Central memory CD4-positive, alpha-beta T cell (primary cell): Measurements from ENCODE around the gene TBX5.

Experiments
- DNase-seq: peaks from one replicate; pipeline ENCODE4 v3.0.0; 2022

The TBX5 gene

DNA sequence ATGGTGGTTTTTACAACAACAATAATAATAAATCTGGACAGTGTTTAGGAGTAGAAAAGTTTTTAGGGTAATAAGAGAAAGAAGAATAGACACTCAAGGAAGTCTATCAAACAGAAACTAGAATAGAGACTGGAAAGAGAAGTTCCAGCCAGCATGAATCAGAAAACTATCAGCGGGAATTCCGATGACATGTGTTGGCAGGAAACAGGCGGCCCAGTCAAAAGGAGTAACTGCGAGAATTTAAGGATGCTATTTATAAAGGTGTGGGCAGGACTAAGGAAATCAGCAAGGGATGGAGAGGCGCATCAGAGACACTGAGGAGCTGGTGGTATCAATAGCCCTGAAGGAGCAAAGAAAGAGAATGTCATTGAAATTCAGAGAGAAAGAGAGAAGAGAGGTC lies 89.9 kb downstream of the TBX5 start:
- no peak for DNase-seq

DNA sequence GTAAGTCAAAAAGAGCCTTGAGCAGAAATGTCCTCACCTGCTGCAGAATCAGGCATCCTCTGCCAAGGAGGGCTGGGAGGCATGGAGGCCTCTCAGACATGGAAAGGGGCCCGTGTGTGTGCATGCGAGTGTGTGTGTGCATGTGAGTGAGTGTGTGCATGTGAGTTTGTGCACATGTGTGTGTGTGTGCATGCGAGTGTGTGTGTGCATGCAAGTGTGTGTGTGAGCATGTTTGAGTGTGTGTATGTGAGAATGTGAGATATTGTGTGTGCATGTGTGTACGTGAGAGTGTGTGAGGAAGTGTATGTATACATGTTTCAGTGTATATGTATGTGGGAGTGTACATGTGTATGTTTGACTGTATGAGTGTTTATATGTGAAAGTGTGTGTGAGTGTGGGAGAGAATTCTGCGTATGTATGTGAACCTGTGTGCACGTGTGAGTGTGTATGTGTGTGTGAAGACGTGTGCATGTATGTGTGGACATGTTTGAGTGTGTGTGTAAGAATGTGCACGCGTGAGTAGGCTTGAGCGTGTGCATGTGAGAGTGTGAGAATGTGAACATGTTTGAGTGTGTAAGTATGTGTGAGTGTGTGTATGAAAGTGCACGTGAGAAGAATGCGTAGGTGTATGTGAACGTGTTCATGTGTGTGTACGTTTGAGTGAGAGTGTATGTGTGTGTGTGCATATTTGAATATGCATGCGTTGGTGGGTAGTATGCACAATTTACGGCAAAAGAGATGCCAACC lies 90.8 kb downstream of the TBX5 start:
- no peak for DNase-seq

DNA sequence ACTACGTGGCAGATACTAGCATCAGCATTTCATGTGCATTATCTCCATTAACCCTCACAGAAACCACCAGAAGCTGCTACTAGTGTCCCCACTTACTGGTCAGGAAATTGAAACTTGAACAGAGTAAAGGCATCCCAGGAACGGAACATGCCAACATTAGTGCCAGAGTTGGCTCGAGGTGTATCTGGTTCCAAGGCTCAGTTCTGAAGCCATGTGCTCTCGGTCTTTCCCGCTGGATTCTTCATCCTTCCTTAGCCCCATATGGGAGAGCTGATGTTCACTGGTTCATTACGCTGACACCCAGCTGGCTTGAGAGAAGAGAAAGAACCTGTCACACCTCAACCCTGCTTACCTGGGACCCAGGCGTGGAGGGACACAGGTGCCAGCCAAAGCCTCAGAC lies 91.5 kb downstream of the TBX5 start:
- no peak for DNase-seq

DNA sequence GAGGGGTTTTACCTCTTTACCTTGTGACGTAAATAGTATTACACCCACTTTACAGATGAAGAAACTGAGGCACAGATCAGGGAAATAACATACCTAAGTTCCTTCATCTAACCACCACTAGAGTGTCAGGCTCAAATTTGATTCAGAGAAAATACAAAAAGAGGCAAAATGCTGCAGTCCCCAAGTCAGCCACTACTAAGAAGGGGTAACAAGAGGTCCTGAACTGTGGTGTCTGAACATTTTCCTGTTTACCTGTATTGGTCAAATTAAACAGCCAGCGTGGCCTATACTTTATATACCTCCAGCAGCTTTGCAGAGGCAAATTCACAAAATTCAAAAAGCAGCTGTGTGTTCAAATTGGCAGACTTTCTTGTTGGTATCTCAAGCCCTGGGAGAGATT lies 92.0 kb downstream of the TBX5 start:
- no peak for DNase-seq

DNA sequence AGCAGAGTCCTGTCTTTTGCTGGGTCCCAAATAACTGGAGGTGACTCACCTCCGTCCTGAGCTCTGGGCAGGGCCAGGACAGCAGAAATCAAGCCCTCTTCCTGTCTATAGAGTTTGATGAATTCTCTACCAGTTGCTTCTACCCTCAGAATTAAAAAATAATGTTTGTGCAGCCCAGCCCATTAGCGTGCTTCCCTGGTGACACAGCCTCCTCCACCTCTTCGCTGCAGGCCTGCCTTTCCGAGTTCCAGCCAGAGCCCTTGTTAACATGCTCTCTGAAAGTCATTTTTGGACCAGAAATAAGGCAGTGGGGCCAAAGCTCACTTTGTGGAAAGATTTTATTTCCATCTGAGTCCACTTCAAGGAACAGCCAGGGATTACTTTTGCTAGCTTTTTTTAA lies 94.0 kb downstream of the TBX5 start:
- no peak for DNase-seq

DNA sequence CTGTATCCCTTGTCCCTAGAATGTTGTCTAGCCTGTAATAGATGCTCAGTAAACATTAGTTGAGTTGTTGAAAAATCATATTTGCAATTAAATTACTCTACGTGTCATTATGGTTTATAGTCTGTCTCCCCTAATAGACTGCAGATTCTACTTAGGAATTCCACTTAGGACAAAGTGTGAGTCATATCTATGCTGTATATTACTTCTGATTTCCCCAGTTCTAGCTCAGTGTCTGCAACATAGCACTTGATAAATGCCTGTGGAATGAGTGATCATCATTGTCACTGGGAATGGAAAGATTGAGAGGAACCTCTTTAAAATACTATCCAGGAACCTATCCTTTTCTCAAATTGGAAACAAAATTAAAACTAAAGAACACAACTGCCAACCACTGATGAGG lies 99.3 kb downstream of the TBX5 start:
- DNase-seq: no peak

DNA sequence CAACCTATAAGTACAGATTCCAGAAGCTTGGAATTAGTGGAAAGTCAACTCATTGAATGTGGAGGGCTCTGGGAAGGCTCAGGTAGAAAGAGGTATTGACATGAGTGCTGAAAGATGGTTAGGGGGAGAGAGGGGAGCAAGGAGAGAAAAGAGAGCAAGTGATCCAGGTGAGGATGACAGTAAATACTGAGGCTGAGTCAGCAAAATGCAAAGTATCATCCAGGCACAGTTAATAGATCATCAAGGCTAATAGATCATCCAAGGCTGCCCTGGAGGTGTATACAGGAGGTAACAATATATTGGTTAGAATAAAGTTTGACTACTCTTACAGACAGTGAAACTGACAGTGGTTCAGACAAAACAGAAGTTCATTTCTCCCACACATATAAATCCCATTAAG lies 100.5 kb downstream of the TBX5 start:
- no peak for DNase-seq
